Measurements from ENCODE around the gene MACROD2.

MACROD2 gene

DNA sequence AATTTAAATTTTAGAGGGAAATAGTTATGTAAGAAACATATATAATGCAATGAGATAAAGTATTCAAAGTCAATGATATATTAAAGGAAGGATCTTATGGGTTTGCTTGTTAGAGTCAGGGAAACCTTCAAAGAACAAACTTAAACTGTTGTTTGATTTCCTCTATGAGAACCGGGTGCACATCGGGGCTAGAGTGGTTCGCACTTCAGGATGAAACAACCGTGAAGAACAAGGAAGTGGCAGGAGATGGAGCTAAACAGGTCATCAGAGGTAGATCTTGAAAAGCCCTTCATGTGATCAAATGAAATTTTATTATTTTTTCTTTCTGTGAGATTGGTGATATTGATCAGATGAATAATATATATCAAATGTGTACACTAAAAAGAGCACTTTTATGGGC is 1294.0 kb downstream of the MACROD2 start:
- TF ChIP-seq JUND (IDR thresholded peaks at IDR 0.05; ENCODE audit: low read depth), result no peak
- in situ Hi-C loops (cut with HindIII; ENCODE audit: low pct_unique_long_range_greater_than_20kb, low sequenced_read_pairs), result no loop called here
- DNase-seq (ENCODE audit: low read depth in 1 of 2, low spot score in 1 of 2), result no peak

DNA sequence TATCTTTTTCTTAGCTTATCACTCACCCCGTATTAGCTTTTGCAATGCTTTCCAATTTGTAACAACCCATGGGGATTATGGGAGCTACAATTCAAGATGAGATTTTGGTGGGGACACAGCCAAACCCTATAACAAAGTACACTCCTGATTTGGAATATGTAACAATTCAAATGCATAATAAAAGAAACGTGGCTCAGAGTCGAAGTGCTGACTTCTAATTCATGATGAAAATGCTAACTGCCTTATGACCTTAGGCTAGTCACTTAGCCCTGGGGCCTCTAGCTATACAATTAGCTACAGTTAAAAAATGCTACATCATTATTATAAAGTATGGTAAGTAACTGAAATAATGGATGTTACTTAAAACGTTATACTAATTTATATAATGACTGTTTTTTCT is 1297.1 kb downstream of the MACROD2 start:
- no peak for TF ChIP-seq JUND (IDR thresholded peaks at IDR 0.05; ENCODE audit: low read depth)
- no peak for DNase-seq (ENCODE audit: low read depth in 1 of 2, low spot score in 1 of 2)
- in situ Hi-C loops (cut with HindIII; ENCODE audit: low pct_unique_long_range_greater_than_20kb, low sequenced_read_pairs), result no loop called here

- peak; percentile 66 for TF ChIP-seq JUND (IDR thresholded peaks at IDR 0.05; ENCODE audit: low read depth)
- peak; percentile 33 to 75 for DNase-seq (ENCODE audit: low read depth in 1 of 2, low spot score in 1 of 2)
- in situ Hi-C loops (cut with HindIII; ENCODE audit: low pct_unique_long_range_greater_than_20kb, low sequenced_read_pairs), result no loop called here
Observed at GRCh38 chr20:15296422-15296821, 1301.1 kb downstream of the MACROD2 start.

DNA sequence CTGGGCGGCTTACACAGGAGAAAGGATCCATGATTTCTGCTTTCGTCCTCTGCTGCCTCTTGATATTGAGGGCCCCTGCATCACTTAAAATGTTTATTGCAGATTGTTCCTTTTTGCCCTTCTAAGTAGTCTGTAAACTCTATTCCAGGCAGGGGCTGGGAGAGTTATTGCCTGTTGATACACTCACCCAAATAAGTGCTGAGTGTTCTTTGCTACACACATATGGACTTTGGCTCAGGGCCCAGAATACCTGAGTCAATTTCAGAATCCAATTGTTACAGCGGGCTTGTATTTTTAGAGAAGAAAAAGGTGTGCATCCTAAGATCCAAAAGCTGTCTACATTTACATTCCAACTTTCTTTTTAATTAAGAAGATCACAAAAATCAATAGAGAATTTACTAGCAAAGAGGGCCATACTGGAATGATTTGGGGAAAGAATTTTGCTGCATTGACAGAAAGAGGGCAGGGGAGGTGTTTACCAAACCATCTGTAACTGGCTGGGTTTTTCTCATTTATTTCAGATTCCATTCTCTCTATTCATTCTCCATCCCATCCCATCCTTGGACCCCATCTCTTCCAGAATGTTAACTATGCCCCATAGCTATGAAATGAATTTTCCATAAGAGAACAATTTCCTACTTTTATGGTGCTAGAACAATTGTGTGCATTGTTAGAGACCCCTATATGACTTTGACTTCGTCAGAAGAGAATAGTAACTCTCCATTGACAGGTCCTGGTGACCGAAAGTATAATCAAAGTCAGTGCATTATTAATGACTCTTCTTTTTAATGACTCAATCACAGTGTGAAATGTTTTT is 1302.0 kb downstream of the MACROD2 start:
- DNase-seq (ENCODE audit: low read depth in 1 of 2, low spot score in 1 of 2), result peak in 1 of 2 experiments; percentile 73
- no peak for TF ChIP-seq JUND (IDR thresholded peaks at IDR 0.05; ENCODE audit: low read depth)
- in situ Hi-C loops (cut with HindIII; ENCODE audit: low pct_unique_long_range_greater_than_20kb, low sequenced_read_pairs), result no loop called here

- DNase-seq (ENCODE audit: low read depth in 1 of 2, low spot score in 1 of 2), result no peak
- in situ Hi-C loops (cut with HindIII; ENCODE audit: low pct_unique_long_range_greater_than_20kb, low sequenced_read_pairs), result no loop called here
- no peak for TF ChIP-seq JUND (IDR thresholded peaks at IDR 0.05; ENCODE audit: low read depth)
Observed at GRCh38 chr20:15302075-15302474, 1306.8 kb downstream of the MACROD2 start.

DNA sequence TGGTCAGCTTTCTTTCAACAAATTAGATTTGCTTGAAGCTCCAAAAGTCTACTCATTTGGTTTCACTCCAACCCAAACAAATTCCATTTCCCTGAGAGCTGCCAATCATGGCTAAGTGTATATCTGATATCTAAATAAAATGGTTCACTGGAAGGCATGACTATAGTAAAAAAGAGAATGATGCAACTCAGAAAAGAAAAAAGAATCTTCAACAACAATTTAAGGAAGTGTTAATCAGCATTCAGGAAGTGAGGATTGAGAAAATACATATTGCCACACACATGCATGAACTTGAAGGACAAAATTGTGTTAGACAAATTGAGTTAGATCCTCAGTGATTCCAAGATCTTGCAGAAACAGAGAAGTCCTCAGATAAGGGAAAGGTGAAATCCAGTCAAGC is 1315.0 kb downstream of the MACROD2 start:
- in situ Hi-C loops (cut with HindIII; ENCODE audit: low pct_unique_long_range_greater_than_20kb, low sequenced_read_pairs), result no loop called here
- no peak for TF ChIP-seq JUND (IDR thresholded peaks at IDR 0.05; ENCODE audit: low read depth)
- DNase-seq (ENCODE audit: low read depth in 1 of 2, low spot score in 1 of 2), result no peak

DNA sequence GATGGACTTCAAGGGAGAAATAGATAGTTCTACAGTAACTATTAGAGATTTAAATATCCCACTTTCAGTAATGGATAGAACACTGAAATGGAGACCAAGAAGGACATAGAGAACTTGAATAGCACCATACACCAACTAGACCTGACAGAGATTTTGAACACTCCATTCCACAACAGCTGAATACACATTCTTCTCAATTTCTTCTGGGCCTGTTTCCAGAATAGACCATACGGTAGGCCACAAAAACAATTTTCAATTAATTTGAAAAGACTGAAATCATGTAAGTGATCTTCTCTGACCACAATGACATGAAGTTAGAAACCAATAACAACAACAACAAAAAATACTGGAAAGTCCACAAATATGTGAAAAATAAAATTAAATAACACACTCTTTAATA is 1321.2 kb downstream of the MACROD2 start:
- in situ Hi-C loops (cut with HindIII; ENCODE audit: low pct_unique_long_range_greater_than_20kb, low sequenced_read_pairs), result no loop called here
- TF ChIP-seq JUND (IDR thresholded peaks at IDR 0.05; ENCODE audit: low read depth), result no peak
- no peak for DNase-seq (ENCODE audit: low read depth in 1 of 2, low spot score in 1 of 2)

DNA sequence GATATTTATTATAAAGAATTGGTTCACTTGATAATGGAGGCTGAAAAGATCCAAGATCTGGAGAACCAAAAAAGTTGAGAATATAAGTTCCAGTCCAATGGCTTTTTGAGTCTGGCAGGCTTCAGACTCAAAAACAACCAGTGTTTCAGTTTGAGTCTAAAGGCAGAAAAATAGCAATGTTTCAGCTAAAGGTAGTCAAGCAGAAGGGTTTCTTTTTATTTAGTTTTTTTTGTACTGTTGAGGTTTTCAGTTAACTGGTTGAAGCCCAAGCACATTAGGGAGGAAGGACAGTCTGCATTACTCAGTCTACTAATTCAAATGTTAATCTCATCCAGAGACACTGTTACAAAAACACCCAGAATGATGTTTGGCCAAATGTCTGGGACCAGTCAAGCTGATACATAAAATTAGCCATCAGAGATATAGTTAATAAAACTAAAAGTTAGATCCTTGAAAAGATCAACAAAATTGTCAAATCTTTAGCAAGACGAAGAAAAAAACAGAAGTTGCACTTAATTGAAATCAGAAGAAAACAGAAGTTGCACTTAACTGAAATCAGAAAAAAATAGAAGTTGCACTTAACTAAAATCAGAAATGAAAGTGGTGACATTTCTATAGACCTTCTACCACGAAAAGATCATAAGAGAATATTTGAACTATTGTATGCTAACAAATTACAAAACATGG is 1322.4 kb downstream of the MACROD2 start:
- in situ Hi-C loops (cut with HindIII; ENCODE audit: low pct_unique_long_range_greater_than_20kb, low sequenced_read_pairs), result no loop called here
- TF ChIP-seq JUND (IDR thresholded peaks at IDR 0.05; ENCODE audit: low read depth), result no peak
- DNase-seq (ENCODE audit: low read depth in 1 of 2, low spot score in 1 of 2), result no peak

GRCh38 chr20:15318682-15319081 is 1323.4 kb downstream of the MACROD2 start:
- TF ChIP-seq JUND (IDR thresholded peaks at IDR 0.05; ENCODE audit: low read depth), result no peak
- in situ Hi-C loops (cut with HindIII; ENCODE audit: low pct_unique_long_range_greater_than_20kb, low sequenced_read_pairs), result no loop called here
- DNase-seq (ENCODE audit: low read depth in 1 of 2, low spot score in 1 of 2), result no peak

GRCh38 chr20:15319439-15319838 is 1324.1 kb downstream of the MACROD2 start:
- in situ Hi-C loops (cut with HindIII; ENCODE audit: low pct_unique_long_range_greater_than_20kb, low sequenced_read_pairs), result no loop called here
- DNase-seq (ENCODE audit: low read depth in 1 of 2, low spot score in 1 of 2), result no peak
- no peak for TF ChIP-seq JUND (IDR thresholded peaks at IDR 0.05; ENCODE audit: low read depth)

DNA sequence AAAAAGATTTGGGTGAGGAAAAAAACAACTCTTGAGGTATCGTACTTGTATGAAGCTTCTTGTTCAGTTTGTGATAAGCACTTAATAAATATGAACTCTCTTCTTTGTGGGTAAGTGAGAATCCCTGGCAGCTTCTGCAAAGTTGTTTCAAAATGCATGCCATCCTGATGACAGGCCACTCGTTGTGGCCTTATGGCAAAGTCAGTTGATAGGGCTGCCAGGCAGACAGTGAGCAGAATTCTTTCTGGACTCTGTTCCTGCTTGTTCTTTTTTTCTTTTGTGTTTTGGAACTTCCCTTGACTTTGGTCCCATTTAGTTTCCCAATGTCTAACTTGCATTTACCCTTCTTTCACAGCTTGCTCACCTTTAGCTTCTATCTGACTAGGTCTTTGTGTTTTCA is 1325.6 kb downstream of the MACROD2 start:
- in situ Hi-C loops (cut with HindIII; ENCODE audit: low pct_unique_long_range_greater_than_20kb, low sequenced_read_pairs), result no loop called here
- no peak for TF ChIP-seq JUND (IDR thresholded peaks at IDR 0.05; ENCODE audit: low read depth)
- no peak for DNase-seq (ENCODE audit: low read depth in 1 of 2, low spot score in 1 of 2)

DNA sequence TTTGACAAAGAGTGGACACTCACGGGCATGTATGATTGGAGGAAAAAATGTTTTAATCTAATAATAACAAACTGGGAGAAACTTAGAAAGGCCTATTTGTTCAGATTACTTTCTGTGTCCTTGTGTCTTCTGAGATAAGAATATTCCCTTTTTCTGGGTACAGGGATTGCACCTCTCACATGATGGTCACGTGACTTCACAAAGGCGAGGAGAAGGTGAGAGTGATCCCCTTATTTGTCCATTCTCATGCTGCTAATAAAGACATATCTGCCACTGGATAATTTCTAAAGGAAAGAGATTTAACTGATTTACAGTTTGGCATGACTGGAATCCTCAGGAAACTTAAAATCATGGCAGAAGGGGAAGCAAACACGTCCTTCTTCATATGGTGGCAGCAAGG is 1331.8 kb downstream of the MACROD2 start:
- no peak for TF ChIP-seq JUND (IDR thresholded peaks at IDR 0.05; ENCODE audit: low read depth)
- DNase-seq (ENCODE audit: low read depth in 1 of 2, low spot score in 1 of 2), result no peak
- in situ Hi-C loops (cut with HindIII; ENCODE audit: low pct_unique_long_range_greater_than_20kb, low sequenced_read_pairs), result no loop called here

- no peak for DNase-seq (ENCODE audit: low read depth in 1 of 2, low spot score in 1 of 2)
- TF ChIP-seq JUND (IDR thresholded peaks at IDR 0.05; ENCODE audit: low read depth), result no peak
- in situ Hi-C loops (cut with HindIII; ENCODE audit: low pct_unique_long_range_greater_than_20kb, low sequenced_read_pairs), result no loop called here
Observed at GRCh38 chr20:15328084-15328483, 1332.8 kb downstream of the MACROD2 start.

All from T47D (cell line).